ENCODE results near the gene POU5F1.
"Not testable (repeated sequence)": the region's sequence is repeated elsewhere in the genome, so short reads cannot be mapped to it uniquely, and the experiment has no call there.

Gene POU5F1

DNA sequence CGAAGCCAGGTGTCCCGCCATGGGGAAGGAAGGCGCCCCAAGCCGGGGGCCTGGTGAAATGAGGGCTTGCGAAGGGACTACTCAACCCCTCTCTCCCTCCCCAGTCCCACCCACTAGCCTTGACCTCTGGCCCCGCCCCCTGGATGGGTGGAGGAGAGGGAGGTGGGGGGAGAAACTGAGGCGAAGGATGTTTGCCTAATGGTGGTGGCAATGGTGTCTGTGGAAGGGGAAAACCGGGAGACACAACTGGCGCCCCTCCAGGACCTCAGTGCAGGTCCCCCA lies at the start of gene POU5F1:
Gene POU5F1, minus strand, starts transcription at position 83 of the 282 bp plus-strand sequence. Its CDS starts 62 bp downstream, at position 21.
- TF ChIP-seq, protein P1, sequence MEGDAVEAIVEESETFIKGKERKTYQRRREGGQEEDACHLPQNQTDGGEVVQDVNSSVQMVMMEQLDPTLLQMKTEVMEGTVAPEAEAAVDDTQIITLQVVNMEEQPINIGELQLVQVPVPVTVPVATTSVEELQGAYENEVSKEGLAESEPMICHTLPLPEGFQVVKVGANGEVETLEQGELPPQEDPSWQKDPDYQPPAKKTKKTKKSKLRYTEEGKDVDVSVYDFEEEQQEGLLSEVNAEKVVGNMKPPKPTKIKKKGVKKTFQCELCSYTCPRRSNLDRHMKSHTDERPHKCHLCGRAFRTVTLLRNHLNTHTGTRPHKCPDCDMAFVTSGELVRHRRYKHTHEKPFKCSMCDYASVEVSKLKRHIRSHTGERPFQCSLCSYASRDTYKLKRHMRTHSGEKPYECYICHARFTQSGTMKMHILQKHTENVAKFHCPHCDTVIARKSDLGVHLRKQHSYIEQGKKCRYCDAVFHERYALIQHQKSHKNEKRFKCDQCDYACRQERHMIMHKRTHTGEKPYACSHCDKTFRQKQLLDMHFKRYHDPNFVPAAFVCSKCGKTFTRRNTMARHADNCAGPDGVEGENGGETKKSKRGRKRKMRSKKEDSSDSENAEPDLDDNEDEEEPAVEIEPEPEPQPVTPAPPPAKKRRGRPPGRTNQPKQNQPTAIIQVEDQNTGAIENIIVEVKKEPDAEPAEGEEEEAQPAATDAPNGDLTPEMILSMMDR (IDR thresholded peaks at IDR 0.05; ENCODE audit: insufficient read depth, low read depth, low read length, missing control alignments): no peak
- no peak within 1 kb of the TSS for H3K4me3 ChIP-seq (ENCODE audit: low read depth, low read length)
- no peak for DNase-seq (ENCODE audit: low read depth)

DNA sequence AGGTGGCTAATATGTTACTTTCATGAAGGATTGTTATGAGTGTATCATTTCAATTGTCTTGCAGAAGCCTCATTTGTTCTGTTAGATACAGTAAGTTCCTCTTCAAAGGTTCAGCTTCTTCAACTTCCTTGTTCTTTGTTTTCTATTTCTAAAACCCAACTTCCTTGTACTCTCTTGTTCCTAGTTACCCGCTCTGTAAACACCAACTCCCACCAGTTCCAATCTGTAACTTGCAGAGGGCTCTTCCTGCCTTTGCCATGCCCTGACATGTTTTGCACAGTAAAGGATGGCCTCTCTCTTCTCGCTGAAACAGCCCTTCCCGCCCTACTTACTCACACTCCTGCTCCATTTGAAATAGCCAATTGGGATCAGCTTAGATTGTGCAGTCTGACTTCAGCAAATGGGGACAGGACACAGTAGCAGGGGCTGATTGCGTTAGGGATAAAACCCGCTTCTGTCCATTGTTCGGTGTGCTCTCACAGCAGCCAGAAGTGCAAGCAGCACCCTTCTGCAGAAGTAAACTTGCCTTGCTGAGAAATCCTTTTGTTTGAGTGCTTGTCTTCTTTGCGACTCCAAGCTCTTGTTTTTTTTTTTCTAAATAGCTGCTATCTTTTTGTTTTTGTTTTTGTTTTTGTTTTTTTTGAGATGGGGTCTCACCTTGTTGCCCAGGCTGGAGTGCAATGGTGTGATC lies 45.9 kb upstream of the POU5F1 start:
- TF ChIP-seq, protein P1 (IDR thresholded peaks at IDR 0.05; ENCODE audit: insufficient read depth, low read depth, low read length, missing control alignments): no peak

DNA sequence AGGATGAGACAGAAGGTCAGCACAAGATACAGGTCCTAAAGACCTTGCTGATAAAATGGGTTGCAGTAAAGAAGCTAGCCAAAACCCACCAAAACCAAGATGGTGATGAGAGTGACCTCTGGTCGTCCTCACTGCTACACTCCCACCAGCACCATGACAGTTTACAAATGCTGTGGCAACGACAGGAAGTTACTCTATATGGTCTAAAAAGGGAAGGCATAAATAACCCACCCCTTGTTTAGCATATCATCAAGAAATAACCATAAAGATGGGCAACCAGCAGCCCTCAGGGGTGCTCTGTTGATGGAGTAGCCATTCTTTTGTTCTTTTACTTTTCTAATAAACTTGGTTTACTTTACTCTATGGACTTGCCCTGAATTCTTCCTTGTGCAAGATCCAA lies 44.7 kb upstream of the POU5F1 start:
- not testable (repeated sequence) for H3K4me3 ChIP-seq (ENCODE audit: low read depth, low read length); DNase-seq (ENCODE audit: low read depth)

More for the DNA sequence above, 45.9 kb upstream of the POU5F1 start:
- no peak overlapping the region for H3K4me3 ChIP-seq (ENCODE audit: low read depth, low read length)
- DNase-seq (ENCODE audit: low read depth): no peak

DNA sequence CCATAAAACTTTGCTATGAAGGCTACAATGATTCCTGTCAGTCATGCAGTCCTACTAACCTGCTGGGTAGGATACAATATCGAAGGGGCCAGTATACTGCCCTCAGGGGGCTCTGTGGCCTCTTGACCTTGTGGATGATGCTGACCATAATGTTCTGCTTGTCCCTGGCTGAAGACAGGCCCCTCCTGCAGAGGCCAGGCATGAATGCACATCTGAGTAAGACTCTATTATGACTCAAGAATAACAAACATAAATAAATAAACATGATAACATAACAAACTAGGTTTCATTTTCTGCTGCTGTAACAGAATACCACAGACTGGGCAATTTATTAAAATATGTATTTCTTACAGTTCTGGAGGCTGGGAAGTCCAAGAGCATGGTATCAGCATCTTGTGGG lies 44.0 kb upstream of the POU5F1 start:
- H3K4me3 ChIP-seq (ENCODE audit: low read depth, low read length): no peak overlapping the region
- no peak for DNase-seq (ENCODE audit: low read depth)
- TF ChIP-seq, protein P1 (IDR thresholded peaks at IDR 0.05; ENCODE audit: insufficient read depth, low read depth, low read length, missing control alignments): no peak

DNA sequence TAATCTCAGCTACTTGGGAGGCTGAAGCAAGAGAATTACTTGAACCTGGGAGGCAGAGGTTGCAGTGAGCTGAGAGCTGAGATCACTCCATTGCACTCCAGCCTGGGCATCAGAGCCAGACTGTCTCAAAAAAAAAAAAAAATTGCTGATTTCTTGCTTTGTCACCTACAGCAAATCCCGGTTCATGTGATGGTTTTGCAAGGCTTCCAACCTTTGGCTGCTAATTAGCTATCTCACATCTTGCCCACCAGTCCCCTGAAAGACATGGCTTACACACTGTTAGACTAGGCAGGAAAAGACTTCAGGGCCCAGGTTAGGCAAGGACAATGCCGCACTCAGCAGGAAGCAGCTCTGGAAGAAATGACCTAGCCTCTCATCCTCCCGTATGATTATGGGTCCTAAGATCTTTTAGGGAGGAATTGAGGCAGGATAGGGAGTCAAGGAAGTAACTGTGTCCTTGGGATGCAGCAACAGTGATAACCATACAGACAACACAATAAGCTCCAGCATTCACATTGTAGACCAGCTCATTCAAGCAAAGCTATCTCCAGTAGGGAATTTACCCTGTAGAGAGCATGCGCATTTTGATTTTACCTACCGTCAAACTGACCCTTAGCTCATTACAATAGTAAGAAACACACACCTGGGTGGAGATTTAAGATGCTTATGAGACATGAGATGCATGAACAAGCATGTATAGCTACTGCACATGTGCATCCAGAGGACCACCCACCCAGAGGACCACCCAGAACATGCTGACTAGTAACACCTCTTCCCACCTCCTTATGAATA lies 40.5 kb upstream of the POU5F1 start:
- no peak for DNase-seq (ENCODE audit: low read depth)
- TF ChIP-seq, protein P1 (IDR thresholded peaks at IDR 0.05; ENCODE audit: insufficient read depth, low read depth, low read length, missing control alignments): no peak
- no peak overlapping the region for H3K4me3 ChIP-seq (ENCODE audit: low read depth, low read length)

DNA sequence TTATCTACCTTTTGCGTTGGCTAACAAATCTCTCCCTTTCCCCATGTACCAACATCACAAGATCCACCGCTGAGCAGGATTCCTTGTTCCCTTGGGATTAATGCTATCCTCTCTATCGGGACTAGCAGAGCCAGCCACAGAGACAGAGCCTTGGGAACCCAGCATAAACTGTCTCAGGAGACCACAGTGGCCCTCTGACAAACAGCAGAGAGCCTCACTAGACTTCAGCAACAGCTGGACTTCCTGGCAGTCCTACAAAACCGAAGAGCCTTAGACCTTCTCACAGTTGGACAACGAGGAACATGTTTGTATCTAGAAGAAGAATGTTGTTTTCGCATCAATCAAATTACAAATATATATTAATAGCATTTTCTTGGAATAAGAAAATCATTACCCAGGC lies 39.6 kb upstream of the POU5F1 start:
- H3K4me3 ChIP-seq (ENCODE audit: low read depth, low read length): no peak overlapping the region
- TF ChIP-seq, protein P1 (IDR thresholded peaks at IDR 0.05; ENCODE audit: insufficient read depth, low read depth, low read length, missing control alignments): no peak
- no peak for DNase-seq (ENCODE audit: low read depth)

DNA sequence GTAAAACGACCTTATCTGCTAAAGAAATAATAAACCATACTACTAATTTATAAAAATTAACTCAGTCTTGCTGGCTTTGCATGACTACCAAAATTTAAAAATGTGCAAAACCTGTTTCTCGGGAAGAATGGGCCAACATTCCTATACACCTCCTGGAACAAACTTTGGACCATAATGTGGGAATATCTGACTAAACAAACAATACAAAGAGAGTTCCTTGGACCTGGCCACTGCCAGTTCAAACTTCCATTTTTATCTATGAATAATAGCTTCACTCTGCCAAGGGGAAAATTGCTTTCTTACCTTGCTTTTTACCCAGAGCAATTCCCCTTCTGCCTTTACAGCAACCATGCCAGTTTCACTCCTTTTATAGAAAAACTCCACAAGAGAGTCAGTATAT lies 38.7 kb upstream of the POU5F1 start:
- TF ChIP-seq, protein P1 (IDR thresholded peaks at IDR 0.05; ENCODE audit: insufficient read depth, low read depth, low read length, missing control alignments): no peak
- H3K4me3 ChIP-seq (ENCODE audit: low read depth, low read length): no peak overlapping the region
- no peak for DNase-seq (ENCODE audit: low read depth)
